GM10847 (cell line): ENCODE results near the gene NUMBL.

ENCODE experiments used
- POLR2A ChIP-seq: IDR thresholded peaks from 2 replicates; pipeline ENCODE4 v1.6.1; 2011; ENCODE audit not compliant: insufficient read length; ENCODE audit errors: extremely low read depth

The NUMBL gene

GRCh38 chr19:40717880-40718773 lies 27.7 kb upstream of the NUMBL start:
- no peak for TF ChIP-seq POLR2A

GRCh38 chr19:40717325-40717879 lies 27.0 kb upstream of the NUMBL start:
- TF ChIP-seq POLR2A: no peak

- TF ChIP-seq POLR2A: peak; percentile 39
Measured at GRCh38 chr19:40716482-40717324, 26.3 kb upstream of the NUMBL start, which contains the start of the genes COQ8B and ITPKC. Gene COQ8B, minus strand, starts transcription at chr19:40716886. Its CDS starts 2,254 bp downstream, at chr19:40714632. Gene ITPKC, plus strand, starts transcription at chr19:40717112. Its CDS starts 24 bp downstream, at chr19:40717136.

GRCh38 chr19:40716031-40716481 lies 25.6 kb upstream of the NUMBL start:
- no peak for TF ChIP-seq POLR2A

GRCh38 chr19:40714441-40715299 lies 24.2 kb upstream of the NUMBL start:
- no peak for TF ChIP-seq POLR2A

GRCh38 chr19:40713939-40714338 lies 23.5 kb upstream of the NUMBL start:
- no peak for TF ChIP-seq POLR2A

GRCh38 chr19:40709817-40710216 lies 19.4 kb upstream of the NUMBL start:
- TF ChIP-seq POLR2A: no peak

- TF ChIP-seq POLR2A: no peak
Measured at GRCh38 chr19:40707615-40708014, 17.2 kb upstream of the NUMBL start.

- no peak for TF ChIP-seq POLR2A
Measured at GRCh38 chr19:40705950-40706619, 15.6 kb upstream of the NUMBL start.

GRCh38 chr19:40705362-40705651 lies 14.9 kb upstream of the NUMBL start:
- TF ChIP-seq POLR2A: no peak

GRCh38 chr19:40704491-40705361 lies 14.3 kb upstream of the NUMBL start:
- TF ChIP-seq POLR2A: no peak

- no peak for TF ChIP-seq POLR2A
Measured at GRCh38 chr19:40703029-40703755, 12.7 kb upstream of the NUMBL start.
